PC-3 (cell line): ENCODE data around the gene SNRPD1.

Source experiments
- EZH2phosphoT487 ChIP-seq: fragments of 300-600 bp; sonication (generic); IDR thresholded peaks from 2 replicates; pipeline ENCODE4 v1.6.1; 2018; ENCODE audit warnings: mild to moderate bottlenecking, antibody characterized with exemption, low read length, borderline replicate concordance
- TF ChIP-seq, protein P1 (sequence below): fragments of 300-600 bp; sonication (generic); conservative IDR thresholded peaks from 2 replicates; pipeline ENCODE4 v1.5.1; 2017; ENCODE audit warnings: antibody characterized with exemption, low read depth, mild to moderate bottlenecking, low read length

GRCh38 chr18:21612125-21613039 is at the start of gene SNRPD1:
- TF ChIP-seq, protein P1, sequence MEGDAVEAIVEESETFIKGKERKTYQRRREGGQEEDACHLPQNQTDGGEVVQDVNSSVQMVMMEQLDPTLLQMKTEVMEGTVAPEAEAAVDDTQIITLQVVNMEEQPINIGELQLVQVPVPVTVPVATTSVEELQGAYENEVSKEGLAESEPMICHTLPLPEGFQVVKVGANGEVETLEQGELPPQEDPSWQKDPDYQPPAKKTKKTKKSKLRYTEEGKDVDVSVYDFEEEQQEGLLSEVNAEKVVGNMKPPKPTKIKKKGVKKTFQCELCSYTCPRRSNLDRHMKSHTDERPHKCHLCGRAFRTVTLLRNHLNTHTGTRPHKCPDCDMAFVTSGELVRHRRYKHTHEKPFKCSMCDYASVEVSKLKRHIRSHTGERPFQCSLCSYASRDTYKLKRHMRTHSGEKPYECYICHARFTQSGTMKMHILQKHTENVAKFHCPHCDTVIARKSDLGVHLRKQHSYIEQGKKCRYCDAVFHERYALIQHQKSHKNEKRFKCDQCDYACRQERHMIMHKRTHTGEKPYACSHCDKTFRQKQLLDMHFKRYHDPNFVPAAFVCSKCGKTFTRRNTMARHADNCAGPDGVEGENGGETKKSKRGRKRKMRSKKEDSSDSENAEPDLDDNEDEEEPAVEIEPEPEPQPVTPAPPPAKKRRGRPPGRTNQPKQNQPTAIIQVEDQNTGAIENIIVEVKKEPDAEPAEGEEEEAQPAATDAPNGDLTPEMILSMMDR, result peak; percentile 88
- no peak for TF ChIP-seq EZH2phosphoT487
